Liver (tissue), 9 donors: ENCODE results near the gene NEDD4. TPM values are rescaled to one million over a fixed set of nuclear protein-coding genes. Genes with fewer than 3 reads are reported as not detected.

Source experiments
- DNase-seq: peaks from one replicate; pipeline ENCODE4 v3.0.0-alpha.2; 2017; ENCODE audit warnings: low spot score
- H3K27ac ChIP-seq, 2 donors: one replicate each; pipeline ENCODE4 v1.7.0; 2013; ENCODE audit warnings: inconsistent platforms in 2 of 2, low read length in 2 of 2, control low read depth in 1 of 2, low read depth in 1 of 2, mild to moderate bottlenecking in 1 of 2
- H3K27me3 ChIP-seq, 4 donors: one replicate each; pipeline versions ENCODE4 v1.6.1 to v1.7.0; 2013; ENCODE audit warnings: low read length in 3 of 4, inconsistent platforms in 1 of 4, mild to moderate bottlenecking in 1 of 4, moderate library complexity in 1 of 4; ENCODE audit not compliant: control insufficient read depth in 4 of 4, insufficient read depth in 4 of 4
- H3K36me3 ChIP-seq, 4 donors: one replicate each; pipeline versions ENCODE4 v1.6.1 to v1.7.0; 2013; ENCODE audit warnings: low read length in 3 of 4, mild to moderate bottlenecking in 3 of 4, low read depth in 1 of 4, moderate library complexity in 1 of 4; ENCODE audit not compliant: control insufficient read depth in 4 of 4, insufficient read depth in 3 of 4
- H3K4me1 ChIP-seq, 4 donors: one replicate each; pipeline versions ENCODE4 v1.6.1 to v1.7.0; 2013; ENCODE audit warnings: low read length in 3 of 4, mild to moderate bottlenecking in 3 of 4, moderate library complexity in 1 of 4; ENCODE audit not compliant: control insufficient read depth in 4 of 4, insufficient read depth in 4 of 4
- H3K4me3 ChIP-seq, 3 donors: one replicate each; pipeline versions ENCODE4 v1.6.1 to v1.7.0; 2013; ENCODE audit warnings: low read length in 3 of 3, control low read depth in 1 of 3, low read depth in 1 of 3, mild to moderate bottlenecking in 1 of 3
- H3K9ac ChIP-seq, 2 donors: one replicate each; pipeline ENCODE4 v1.7.0; 2013; ENCODE audit warnings: low read length in 2 of 2, mild to moderate bottlenecking in 2 of 2, moderate library complexity in 2 of 2, control low read depth in 1 of 2, low read depth in 1 of 2
- H3K9me3 ChIP-seq, 4 donors: one replicate each; pipeline versions ENCODE4 v1.6.1 to v1.7.0; 2013; ENCODE audit warnings: low read length in 3 of 4; ENCODE audit not compliant: control insufficient read depth in 4 of 4
- CTCF ChIP-seq: fragments of 150-350 bp; IDR thresholded peaks from 2 replicates; pipeline ENCODE4 v1.5.1; 2017; ENCODE audit warnings: improper control_type of control experiment, low read depth, low read length; ENCODE audit not compliant: missing input control
- EGR1 ChIP-seq, 2 donors: IDR thresholded peaks; 2 replicates each; pipeline ENCODE4 v1.6.1; 2016 to 2018; ENCODE audit warnings: antibody characterized with exemption in 2 of 2, low read depth in 2 of 2
- FOXA2 ChIP-seq: IDR thresholded peaks from 2 replicates; pipeline ENCODE4 v1.6.1; 2016; ENCODE audit warnings: antibody characterized with exemption
- GABPA ChIP-seq, 2 donors: IDR thresholded peaks in 1 of 2; conservative IDR thresholded peaks in 1 of 2; 2 replicates each; pipeline ENCODE4 v1.6.1; 2016; ENCODE audit warnings: antibody characterized with exemption in 2 of 2, mild to moderate bottlenecking in 1 of 2, moderate library complexity in 1 of 2
- HNF4A ChIP-seq, 2 donors: conservative IDR thresholded peaks; 2 replicates each; pipeline ENCODE4 v1.6.1; 2016; ENCODE audit warnings: antibody characterized with exemption in 2 of 2, mild to moderate bottlenecking in 2 of 2
- HNF4G ChIP-seq: IDR thresholded peaks from 2 replicates; pipeline ENCODE4 v1.6.1; 2016; ENCODE audit warnings: antibody characterized with exemption
- JUND ChIP-seq, 2 donors: IDR thresholded peaks; 2 replicates each; pipeline ENCODE4 v1.6.1; 2016; ENCODE audit warnings: antibody characterized with exemption in 2 of 2
- MAX ChIP-seq: IDR thresholded peaks from 2 replicates; pipeline ENCODE4 v1.6.1; 2016; ENCODE audit warnings: antibody characterized with exemption
- NR2F2 ChIP-seq: IDR thresholded peaks from 2 replicates; pipeline ENCODE4 v1.6.1; 2016; ENCODE audit warnings: antibody characterized with exemption
- RAD21 ChIP-seq, 2 donors: IDR thresholded peaks; 2 replicates each; pipeline ENCODE4 v1.6.1; 2016; ENCODE audit warnings: antibody characterized with exemption in 2 of 2, mild to moderate bottlenecking in 2 of 2
- REST ChIP-seq: IDR thresholded peaks from 2 replicates; pipeline ENCODE4 v1.6.1; 2016; ENCODE audit warnings: antibody characterized with exemption, mild to moderate bottlenecking
- RXRA ChIP-seq, 2 donors: IDR thresholded peaks; 2 replicates each; pipeline ENCODE4 v1.6.1; 2017 to 2018; ENCODE audit warnings: antibody characterized with exemption in 2 of 2, mild to moderate bottlenecking in 1 of 2
- SP1 ChIP-seq: IDR thresholded peaks from 2 replicates; pipeline ENCODE4 v1.6.1; 2018; ENCODE audit warnings: antibody characterized with exemption, mild to moderate bottlenecking
- TAF1 ChIP-seq: conservative IDR thresholded peaks from 2 replicates; pipeline ENCODE4 v1.6.1; 2016; ENCODE audit warnings: antibody characterized with exemption, mild to moderate bottlenecking
- YY1 ChIP-seq: IDR thresholded peaks from 2 replicates; pipeline ENCODE4 v1.6.1; 2016; ENCODE audit warnings: antibody characterized with exemption, mild to moderate bottlenecking
- WGBS: extraction: QIAGEN DNeasy Blood & Tissue Kit; methylation state at CpG from one replicate; pipeline ENCODE4 v1.1.7; 2013; 5-methylcytosine and 5-hydroxymethylcytosine counted together
- polyA plus RNA-seq, 2 donors: library from polyadenylated mRNA; stranded (reverse) in 1 of 2; unstranded in 1 of 2; fragments of 200-250 nt in 1 of 2; fragments of >200 nt in 1 of 2; fragmentation: Nextera tagmentation in 1 of 2; extraction: Ambion mirVana in 1 of 2; gene quantifications; one replicate each; pipeline versions ENCODE4 v1.2.1 to v1.2.3, GENCODE V29; 2013 to 2015
- total RNA-seq, 2 donors: library from RNA; depleted of rRNA; stranded (reverse); fragments of >200 nt; gene quantifications; one replicate each; pipeline ENCODE4 v1.2.3, GENCODE V29; 2014
- TF ChIP-seq, protein P1 (sequence below): IDR thresholded peaks from 2 replicates; pipeline ENCODE4 v1.6.1; 2016; ENCODE audit warnings: antibody characterized with exemption
- TF ChIP-seq, protein P2 (sequence below): IDR thresholded peaks from 2 replicates; pipeline ENCODE4 v1.6.1; 2016; ENCODE audit warnings: antibody characterized with exemption
- donor health status: healthy.
- donor health status: healthy.
- donor health status: healthy.
- donor health status: healthy.
- donor health status: healthy.

NEDD4 gene
- total and polyA plus RNA-seq, 4 donors = 9.1 to 17.5 (median 12.4) TPM

GRCh38 chr15:55820043-55820442 is 173.4 kb downstream of the NEDD4 start:
- no peak overlapping the region for H3K9ac ChIP-seq
- WGBS = 75% methylated on average over 5 of the region's 5 CpGs
- no peaks in the 10 kb centered on the region for H3K9me3 ChIP-seq
- no peak for DNase-seq
- H3K27ac ChIP-seq = no peak overlapping the region
- H3K4me1 ChIP-seq = no peaks in the 10 kb centered on the region
- no peaks in the 10 kb centered on the region for H3K36me3 ChIP-seq
- H3K27me3 ChIP-seq = no peaks in the 10 kb centered on the region
- H3K4me3 ChIP-seq = no peak overlapping the region
- TF ChIP-seq YY1 = no peak
- no peak for TF ChIP-seq GABPA (IDR thresholded peaks at IDR 0.05 in 1 of 2, conservative IDR thresholded peaks at IDR 0.05 in 1 of 2)

- H3K4me1 ChIP-seq = no peaks in the 10 kb centered on the region
- no peak for DNase-seq
- H3K36me3 ChIP-seq = no peaks in the 10 kb centered on the region
- H3K27me3 ChIP-seq = no peaks in the 10 kb centered on the region
- H3K4me3 ChIP-seq = no peak overlapping the region
- H3K9me3 ChIP-seq = no peaks in the 10 kb centered on the region
- TF ChIP-seq CTCF (no peak), JUND (IDR thresholded peaks at IDR 0.05) (no peak)
- 90% methylated on average over 10 of the region's 10 CpGs for WGBS
- H3K27ac ChIP-seq = no peak overlapping the region
- no peak overlapping the region for H3K9ac ChIP-seq
These were observed 173.9 kb downstream of the NEDD4 start for GRCh38 chr15:55819397-55820034.

DNA sequence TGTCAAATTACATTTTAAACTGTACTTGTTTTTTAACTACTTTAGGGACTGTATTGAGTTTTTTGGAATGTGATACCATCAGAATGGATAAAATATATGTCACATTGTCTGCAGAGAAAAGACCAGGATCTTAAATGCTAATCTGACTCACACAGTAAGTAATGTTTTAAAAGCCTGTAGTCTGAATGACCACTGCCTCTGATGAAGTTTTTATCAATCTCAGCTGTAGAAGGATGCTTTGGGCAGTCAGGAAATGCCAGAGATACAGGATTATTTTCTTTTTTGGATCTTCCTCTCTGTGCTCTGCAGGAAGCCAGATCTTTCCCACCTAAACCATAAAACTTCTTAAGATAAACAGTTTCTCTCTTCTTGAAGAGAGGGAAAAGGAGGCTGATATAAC is 177.4 kb downstream of the NEDD4 start:
- no peaks in the 10 kb centered on the region for H3K27me3 ChIP-seq
- no peak overlapping the region for H3K27ac ChIP-seq
- H3K9ac ChIP-seq = no peak overlapping the region
- H3K36me3 ChIP-seq = no peaks in the 10 kb centered on the region
- H3K9me3 ChIP-seq = no peaks in the 10 kb centered on the region
- no peaks in the 10 kb centered on the region for H3K4me1 ChIP-seq
- no peak for DNase-seq
- H3K4me3 ChIP-seq = no peak overlapping the region
- TF ChIP-seq HNF4G (no peak), NR2F2 (no peak), SP1 (no peak), JUND (IDR thresholded peaks at IDR 0.05) (no peak), RXRA (IDR thresholded peaks at IDR 0.05) (no peak), REST (no peak), YY1 (no peak), TAF1 (no peak), RAD21 (IDR thresholded peaks at IDR 0.05) (no peak), MAX (no peak), HNF4A (conservative IDR thresholded peaks at IDR 0.05) (no peak), GABPA (IDR thresholded peaks at IDR 0.05 in 1 of 2, conservative IDR thresholded peaks at IDR 0.05 in 1 of 2) (no peak), FOXA2 (no peak), EGR1 (IDR thresholded peaks at IDR 0.05; ENCODE audit: low read depth in 2 of 2) (no peak), CTCF (no peak)
- TF ChIP-seq, protein P1, sequence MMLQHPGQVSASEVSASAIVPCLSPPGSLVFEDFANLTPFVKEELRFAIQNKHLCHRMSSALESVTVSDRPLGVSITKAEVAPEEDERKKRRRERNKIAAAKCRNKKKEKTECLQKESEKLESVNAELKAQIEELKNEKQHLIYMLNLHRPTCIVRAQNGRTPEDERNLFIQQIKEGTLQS = no peak
- TF ChIP-seq, protein P2, sequence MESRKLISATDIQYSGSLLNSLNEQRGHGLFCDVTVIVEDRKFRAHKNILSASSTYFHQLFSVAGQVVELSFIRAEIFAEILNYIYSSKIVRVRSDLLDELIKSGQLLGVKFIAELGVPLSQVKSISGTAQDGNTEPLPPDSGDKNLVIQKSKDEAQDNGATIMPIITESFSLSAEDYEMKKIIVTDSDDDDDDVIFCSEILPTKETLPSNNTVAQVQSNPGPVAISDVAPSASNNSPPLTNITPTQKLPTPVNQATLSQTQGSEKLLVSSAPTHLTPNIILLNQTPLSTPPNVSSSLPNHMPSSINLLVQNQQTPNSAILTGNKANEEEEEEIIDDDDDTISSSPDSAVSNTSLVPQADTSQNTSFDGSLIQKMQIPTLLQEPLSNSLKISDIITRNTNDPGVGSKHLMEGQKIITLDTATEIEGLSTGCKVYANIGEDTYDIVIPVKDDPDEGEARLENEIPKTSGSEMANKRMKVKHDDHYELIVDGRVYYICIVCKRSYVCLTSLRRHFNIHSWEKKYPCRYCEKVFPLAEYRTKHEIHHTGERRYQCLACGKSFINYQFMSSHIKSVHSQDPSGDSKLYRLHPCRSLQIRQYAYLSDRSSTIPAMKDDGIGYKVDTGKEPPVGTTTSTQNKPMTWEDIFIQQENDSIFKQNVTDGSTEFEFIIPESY = no peak
